GM18511 (cell line): ENCODE results near the gene KIAA0825.
A peak's percentile ranks its signal among the peaks of the same experiment; 100 is the strongest.

ENCODE experiments used
- ATAC-seq: cut with Tn5 transposase; IDR thresholded peaks from one replicate; pipeline ENCODE4 v1.9.1; 2021; ENCODE audit warnings: mild to moderate bottlenecking, moderate library complexity; ENCODE audit not compliant: unreplicated experiment

The KIAA0825 gene

DNA sequence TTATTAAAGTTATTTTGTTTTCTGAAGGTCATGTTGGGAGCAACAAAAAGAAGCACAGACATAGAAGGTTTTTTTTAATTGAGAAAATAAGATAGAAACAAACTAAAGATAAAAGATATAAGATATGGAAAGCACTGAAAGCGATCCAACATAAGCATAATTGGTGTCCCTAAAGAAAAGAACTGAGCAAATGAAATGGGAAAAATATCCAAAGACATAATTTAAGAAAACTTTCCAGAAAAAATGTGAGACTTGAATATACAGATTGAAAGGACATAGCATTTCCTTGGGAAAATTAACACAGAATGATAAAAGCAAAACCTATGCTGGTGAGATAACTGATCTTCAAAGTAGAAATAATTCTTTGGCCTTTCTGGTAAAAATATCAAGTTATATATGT is 289.3 kb downstream of the KIAA0825 start:
- ATAC-seq: no peak

DNA sequence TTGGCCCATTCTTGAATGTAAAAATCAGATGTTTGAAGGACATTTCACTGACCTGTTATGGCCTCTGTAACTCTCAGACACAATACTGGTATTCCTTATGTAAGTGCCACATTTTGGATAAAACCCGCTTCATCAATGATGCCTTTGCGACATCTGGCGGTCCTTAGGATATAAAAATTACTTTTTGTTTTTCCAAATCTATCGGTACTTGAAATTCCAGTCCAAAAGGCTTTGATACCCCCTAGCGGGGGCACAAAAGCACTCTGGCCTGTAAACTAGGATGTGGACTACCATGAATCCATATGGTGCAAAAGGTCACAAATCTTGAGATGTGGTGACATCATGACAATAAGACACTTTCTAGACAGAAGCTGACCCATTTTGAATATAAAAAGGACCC is 291.8 kb downstream of the KIAA0825 start:
- no peak for ATAC-seq

DNA sequence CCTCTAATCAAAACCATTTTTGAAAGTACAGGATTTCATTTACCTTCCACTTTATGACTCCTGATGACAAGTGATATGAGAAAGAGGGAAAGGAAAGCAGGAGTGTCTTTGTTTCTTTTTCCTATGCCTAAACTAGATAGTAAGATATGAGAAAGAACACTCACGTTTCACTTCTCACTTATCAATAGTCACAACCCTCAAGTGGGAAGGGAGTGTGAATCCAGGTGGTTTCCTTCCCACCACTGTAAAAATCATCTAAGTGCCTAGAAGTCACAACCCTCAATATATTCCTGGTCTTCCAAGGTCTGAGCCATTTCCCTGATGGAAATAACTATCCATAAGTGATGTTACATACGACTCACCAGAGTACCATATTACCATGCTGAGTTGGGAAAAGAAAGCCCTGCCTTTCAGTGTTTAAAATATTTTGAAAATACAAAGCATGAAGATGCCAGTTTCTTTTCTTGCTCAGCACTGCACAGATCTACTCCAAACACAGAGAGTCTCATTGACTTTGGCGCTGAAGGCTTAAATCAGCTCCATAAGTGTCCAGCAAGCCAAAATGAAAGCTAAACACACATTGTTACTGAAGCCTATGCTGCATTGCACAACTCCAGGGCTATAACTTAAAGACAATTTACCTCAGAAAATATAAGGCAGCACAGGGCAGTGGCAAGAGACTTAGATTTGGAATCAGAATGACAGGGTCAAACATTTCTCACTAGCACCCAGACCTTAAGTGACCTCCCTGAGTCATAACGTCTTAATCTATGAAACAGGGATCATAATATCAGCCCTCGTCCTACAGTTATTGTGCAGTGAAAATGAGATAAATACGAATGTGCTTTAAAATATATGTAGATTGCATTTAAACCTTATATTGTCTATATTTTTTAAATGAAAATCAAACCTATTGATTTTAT is 301.2 kb downstream of the KIAA0825 start:
- no peak for ATAC-seq

DNA sequence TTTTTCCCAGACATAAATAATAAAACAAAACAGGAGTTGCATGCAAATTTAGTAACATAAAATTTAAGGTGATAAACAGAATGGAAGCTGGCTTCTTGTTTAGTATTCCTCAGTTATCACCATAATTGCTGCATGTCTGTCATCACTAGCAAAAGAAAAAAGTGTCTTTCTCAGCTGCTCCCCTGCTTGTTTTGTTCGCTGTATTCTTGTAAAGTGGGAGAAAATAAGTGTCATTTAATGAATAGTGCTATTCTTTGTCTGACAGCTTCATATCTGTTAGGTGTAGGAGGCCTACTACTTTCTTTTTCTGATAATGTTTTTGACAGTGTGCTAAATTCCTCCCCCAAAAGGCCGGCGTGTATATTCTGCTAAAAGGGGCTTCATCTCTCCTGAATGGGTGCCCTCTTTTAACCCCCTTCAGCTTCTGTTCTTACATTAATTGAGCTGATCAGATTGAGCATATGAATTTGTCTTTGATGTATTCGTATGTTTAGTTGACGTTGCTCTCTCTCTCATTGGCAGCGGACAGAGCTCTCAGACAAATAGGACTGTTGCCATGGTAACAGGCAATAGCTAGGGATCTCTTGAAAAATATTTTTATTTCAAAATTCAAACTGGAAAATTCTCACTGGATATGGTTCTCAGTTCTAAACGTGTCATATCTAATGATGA is 303.8 kb downstream of the KIAA0825 start:
- ATAC-seq: no peak

DNA sequence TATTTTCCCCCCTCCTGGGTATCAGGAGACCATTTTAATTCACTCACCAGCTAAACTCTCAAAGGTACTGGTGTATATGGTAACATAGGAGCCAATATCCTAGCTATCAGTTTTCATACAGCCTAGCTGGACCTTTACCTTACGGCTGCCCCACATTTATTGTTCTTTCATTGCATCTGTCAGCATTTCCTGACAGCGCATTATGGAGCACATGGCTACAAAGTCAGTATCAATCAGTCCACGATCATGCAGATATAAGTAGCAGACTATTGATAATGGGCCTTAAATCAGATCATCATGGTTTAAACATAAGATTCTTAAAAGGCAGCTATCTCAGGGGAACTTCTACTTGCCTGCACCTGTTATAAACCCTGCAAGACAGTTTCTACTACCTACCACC is 304.7 kb downstream of the KIAA0825 start:
- no peak for ATAC-seq

DNA sequence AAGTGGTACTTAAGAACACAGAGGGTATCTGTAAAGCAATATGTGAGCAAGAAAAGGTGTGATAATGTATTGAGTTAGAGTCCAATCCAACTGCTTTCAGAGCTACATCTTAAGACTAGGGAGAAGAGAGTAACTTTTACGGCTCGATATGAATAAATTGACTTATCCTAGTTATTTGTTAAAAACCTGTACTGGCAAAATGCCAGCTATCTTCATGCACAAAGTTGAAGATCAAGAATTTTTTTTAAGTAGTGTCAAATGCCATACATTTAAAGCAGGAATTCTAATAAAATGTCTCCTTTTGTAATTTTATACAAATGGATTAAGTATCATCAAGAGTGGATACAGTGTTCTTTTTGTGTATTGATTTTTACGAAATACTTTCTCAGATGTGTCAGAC is 305.2 kb downstream of the KIAA0825 start:
- no peak for ATAC-seq

DNA sequence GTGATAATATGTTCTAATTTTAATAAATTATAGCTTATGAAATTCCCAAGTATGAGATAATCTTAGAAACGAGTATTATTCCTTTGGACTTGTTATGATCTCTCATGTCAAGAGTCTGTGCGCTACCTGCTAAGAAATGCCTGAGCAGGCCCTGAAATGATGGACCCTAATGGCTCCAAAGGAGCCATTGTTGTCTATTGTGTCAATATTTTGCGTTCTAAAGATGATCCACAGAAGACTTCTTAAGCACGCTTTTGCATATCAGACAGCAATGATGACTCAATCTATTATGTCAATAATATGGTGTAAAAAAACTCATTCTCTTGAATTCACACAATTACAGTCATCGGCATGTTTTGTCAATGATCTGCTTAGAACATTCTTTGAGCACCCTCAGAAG is 306.1 kb downstream of the KIAA0825 start:
- no peak for ATAC-seq

DNA sequence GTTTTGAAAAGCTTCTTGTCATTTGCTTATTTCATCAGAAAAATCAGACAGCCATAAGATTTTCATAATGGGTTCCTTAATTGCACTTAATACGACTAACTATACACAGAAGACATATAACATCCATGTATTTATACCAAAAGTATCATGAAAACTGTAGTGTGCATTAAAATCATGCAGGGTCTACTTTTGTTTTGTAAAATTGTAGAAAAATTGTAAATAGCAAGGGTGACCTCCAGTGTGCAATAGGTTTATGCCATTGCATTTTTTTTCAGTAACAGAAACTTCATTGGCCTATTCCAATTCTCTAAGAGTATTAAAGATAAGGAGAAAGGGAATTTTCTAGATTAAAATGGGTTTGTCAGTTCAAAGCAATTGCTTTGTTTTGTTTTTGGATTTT is 307.6 kb downstream of the KIAA0825 start:
- no peak for ATAC-seq

DNA sequence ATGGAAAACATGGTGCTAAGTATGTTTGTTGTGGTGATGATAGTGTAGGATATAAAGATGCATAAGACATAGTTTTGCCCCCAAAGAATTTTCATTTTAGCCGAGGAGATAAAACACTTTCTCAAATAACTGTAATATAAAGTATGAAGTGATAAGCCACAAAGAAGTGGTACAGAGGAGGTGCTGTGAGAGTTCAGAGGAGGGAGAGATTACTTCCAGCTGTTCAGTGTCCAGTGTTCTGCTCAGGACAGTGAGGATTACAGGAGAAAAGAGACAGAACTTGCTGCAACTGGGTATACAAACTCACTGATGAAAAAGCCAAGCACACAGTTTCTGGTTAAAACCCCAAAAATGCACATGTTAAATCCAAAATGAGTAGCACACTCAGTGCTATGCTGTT is 309.3 kb downstream of the KIAA0825 start:
- ATAC-seq: no peak

DNA sequence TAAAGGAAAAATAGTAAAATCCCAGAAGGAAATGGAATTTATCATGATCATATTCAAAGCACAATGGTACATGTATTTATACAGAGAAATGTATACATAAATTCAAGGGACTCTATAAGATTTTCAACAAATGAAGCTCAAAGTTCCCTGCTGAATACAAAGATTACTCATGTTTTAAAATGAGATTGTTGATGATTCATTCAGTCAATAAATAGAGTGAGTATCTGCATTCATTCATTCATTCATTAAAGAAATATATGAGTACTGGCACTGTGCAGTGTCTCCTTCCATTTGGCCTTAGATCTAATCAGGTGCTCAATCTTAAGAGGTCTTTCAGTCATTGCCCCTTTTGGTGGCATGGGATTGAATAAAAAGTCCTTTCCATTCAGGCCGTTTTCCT is 310.0 kb downstream of the KIAA0825 start:
- no peak for ATAC-seq

DNA sequence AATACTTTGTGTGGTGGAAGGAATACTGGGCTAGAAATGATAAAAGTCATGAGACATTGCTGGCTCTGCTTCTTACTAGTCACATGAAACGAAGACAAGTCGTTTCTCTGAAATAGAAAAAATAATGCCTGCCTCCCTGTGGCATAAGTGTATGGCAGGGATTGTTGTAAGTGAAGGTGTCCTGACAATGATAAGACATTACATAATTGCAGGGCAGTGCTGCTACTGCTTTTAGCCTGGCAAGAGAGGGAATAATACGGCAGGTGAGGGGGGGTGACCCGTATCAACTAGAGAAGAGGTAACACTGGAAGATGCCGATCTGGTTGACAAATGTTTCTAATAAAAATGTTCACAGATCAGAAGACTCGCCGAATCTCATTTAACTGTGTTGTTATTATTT is 314.3 kb downstream of the KIAA0825 start:
- no peak for ATAC-seq

DNA sequence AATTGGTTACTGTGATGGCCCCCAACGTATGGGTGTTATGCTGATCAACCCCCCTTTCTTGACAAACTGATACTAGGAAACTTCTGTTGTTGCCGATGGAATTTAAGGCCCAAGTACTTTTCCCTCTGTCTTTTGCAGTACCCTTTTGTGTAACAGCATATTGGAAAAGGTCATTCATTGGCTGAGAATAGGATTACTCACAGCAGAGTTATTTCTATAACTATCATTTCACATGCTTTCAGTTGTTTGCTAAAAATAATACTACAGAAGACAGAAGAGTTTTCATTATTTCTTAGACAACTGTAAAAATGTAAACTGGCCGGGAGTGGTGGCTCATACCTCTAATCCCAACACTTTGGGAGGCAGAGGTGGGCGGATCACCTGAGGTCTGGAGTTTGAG is 329.5 kb downstream of the KIAA0825 start:
- no peak for ATAC-seq

DNA sequence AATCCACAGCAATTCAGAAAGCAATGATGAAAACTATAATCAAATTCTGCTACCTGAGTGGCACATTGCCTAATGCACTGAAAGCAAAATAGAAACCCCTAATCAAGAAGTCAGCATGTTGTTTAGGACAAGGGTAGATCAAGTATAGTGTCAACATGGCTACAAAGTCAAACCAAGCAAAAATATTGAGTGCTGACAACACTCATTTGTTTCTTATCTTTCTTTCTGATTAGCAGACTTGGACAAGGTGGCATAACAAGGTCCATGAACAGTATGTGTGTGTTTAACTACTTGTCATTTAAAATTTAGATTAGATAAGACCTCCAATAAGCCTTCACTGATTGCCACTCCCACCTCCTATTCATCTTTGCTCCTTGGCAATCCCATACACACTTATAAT is 332.4 kb downstream of the KIAA0825 start:
- ATAC-seq: no peak

DNA sequence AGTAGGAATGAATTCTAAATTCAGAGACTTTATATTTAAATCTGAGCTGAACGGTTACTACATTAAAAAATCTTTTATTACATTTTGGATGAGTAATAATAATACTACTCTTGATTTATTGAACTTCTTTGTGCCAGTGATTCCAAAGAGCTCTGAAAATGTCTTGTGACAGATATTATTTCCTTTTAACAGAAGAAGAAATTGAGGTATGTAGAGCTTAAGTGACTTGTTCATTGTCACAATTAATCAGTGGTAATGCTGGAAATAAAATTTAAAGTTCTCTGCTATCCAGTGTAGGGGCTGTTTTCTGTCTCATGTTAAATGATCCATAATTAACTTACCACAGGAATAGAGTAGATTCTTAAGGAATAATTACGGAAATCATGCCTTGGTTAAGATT is 335.3 kb downstream of the KIAA0825 start:
- ATAC-seq: no peak

DNA sequence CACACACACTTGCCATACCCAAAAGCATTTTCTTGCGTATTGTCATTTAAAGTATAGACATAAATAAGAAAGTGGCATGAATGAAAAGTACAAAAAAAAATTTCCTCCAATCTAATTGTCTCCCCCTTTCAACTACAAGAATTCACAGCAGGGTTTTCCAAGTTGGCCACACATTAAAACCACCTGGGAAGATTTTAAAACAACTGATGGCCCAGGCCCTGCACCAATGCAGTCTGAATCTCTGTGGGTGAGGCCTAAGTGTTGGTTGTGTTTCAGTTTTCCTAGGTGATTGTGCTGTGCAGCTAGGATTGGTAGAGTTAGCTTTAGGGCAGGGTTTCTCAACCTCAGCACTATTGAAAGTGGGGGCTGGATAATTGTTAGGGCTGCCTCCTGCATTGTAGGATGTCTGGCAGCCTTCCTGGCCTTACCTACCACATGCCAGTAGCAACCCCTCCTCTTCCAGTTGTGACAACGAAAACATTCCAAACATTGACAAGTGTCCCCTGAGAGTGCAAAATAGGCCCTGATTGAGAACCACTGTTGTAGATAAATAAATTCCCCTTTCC is 337.1 kb downstream of the KIAA0825 start:
- no peak for ATAC-seq

DNA sequence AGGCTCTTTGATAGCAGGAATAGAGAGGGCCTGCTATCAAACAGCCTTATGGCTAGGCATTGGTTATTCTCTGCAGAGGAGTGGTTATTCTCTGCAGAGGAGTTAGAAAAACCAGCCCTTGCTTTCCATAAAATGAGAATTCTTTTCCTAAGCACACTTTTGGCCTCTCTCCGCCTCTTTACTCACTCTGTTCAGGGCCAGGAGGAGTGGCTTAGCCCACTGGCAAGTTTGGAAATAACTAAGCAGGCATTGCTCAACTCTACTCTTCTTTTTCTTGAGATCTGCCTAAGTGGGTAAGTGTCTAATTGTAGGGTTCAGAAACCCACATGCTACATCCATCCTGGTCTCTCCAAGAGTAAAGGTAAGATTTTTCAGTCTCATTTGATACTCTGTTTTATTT is 341.7 kb downstream of the KIAA0825 start:
- ATAC-seq: no peak

DNA sequence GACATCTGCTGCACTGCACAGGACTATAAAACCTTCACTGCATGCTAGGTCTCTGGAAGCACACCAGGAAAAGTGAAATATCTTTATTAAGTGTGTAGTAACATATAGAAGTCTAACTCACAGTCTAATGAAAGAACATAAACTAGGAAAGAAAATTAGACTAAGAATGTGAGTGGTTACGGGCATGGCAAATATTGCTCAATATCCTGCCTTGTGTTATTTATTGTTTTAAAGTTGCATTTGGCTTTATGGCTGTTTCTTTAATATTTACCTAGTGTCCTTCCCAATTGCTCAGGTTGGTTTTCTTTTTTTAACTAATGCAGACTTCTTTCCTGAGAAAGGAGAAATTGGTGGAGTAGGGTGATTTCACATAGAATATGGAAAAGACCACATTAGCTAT is 342.4 kb downstream of the KIAA0825 start:
- ATAC-seq: no peak

DNA sequence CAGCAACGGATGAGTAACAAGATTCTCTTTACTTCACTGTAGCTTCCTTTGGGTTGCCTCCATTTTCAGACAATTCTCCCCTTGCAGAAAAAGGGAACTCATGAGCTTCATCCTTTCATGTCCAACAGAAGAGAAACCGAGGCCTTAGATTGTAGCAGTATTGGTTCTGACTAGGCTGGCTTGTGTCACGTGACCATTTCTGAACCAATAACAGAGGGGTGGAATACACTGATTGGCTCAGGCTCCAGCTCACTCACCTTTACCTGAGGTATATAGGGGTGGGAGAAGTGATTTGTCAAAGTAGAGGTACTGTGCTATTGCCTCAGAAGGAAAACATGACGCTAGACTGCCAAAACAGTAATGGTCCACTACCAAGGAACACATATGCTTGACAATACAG is 343.7 kb downstream of the KIAA0825 start:
- no peak for ATAC-seq

DNA sequence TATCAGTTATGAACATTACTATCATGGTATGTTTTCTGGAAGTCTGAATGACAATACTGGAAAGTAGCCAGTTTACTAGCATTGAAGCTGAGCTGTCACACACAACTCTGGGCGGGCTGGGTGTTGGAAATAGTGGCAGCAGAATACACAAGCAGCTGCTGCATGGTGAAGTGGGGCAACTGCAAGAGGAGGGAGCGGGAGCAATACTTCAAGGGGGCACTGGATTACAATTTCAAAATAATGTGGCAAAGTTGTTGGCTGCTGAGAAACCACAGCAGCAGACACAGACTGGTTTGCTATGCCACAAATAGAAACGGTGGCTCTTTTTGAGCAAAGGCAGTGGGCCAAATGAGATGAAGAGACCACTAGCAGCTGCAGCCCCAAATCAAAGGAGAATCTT is 350.2 kb downstream of the KIAA0825 start:
- ATAC-seq: no peak

DNA sequence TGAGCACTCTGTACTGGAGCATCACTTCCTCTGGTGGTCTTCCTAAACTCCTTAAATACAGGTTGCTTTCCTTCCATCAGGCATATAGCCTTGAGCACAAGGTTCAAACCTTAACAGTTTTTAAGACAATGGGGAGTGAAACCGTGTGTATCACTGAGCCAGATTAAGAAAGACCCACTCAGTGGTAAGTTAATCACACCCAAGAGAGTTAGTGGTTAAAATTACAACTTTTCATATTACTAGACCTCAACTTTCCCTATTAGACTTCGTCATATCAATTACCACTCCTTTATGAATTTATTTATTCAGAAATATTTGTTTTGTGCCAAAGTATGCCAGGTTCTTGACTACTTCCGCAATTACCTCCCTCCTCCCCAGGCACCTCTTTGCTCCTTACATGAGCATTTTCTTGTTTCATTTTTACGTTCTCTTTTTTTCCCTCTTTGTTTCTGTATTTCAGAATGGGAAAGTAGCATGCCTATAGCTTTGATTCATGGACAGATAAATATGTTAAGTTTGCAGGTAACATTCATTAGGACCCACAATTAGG is 351.0 kb downstream of the KIAA0825 start:
- ATAC-seq: no peak

DNA sequence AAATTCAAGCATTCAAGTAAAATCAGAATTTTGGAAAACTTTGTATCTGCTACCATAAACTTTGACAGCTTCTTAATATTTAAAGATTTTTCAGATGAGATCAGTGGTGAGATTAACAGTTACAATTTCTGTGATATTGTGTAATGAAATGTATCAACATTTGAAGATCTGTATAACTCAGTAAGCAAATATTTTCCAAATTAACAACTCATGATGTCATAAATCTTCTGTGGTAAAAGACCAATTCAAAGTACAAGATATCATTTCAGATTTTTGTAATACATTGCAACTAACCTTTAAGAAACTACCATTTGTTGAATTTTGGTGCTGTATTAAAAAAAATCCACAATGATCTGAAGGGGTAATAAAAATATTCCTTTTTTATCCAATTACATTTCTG is 352.2 kb downstream of the KIAA0825 start:
- ATAC-seq: no peak

DNA sequence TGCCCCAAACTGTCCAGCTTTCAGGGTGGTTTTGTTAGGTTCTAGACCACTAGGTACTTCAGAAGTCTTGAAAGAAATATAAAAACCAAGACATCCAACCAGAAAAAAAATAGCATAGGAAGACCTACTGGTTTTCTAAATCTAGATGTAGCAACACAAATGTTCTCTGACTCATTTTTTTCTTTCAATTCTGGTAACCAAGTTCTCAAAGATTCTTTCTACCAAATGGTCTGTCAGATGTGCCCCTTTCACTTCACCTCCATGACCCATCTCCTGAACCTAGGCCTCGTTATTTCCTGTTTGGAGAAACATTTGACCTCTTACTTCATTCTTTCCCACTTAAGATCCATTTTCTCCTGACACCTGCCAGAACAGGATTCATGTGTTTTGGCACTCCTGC is 355.3 kb downstream of the KIAA0825 start:
- ATAC-seq: peak; percentile 48
